ENCODE data around the gene AK4.
A peak's percentile ranks its signal among the peaks of the same experiment; 100 is the strongest.
"Not testable (repeated sequence)": the region's sequence is repeated elsewhere in the genome, so short reads cannot be mapped to it uniquely, and the experiment has no call there.

AK4 gene

DNA sequence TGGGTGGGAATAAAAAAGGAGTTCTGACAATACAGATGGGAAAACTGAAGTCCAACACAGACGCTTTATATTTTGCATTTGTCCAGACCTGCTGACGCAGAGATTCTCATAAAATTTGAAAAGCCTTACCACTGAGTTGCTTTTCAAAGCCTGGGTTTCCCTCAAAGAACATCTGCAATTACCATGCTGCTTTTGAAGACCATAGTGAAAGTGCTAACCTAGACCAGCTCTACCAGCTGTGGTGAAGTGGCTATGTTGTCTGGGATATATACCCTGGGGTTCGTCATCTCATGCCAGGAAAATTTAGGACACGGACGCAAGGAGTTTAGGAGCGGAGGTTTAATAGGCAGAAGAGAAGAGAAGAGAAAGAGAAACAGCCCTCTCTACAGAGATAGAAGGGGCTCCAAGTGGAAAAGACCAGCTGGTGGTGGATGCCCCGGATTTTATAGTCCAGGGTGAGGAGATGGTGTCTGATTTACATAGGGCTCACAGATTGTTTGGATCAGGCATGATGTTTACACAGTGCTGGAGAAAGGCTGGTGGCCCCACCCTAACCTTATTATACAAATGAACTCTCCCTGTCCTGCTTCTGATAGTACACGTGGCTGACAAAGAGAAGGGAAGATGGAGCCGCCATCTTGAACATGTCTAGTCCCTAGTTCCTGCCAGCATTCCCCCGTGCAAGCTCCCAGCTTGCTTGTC is 73.8 kb downstream of the AK4 start:
- no peak for DNase-seq

- DNase-seq: no peak
These were observed 74.4 kb downstream of the AK4 start for GRCh38 chr1:65222340-65222940.

- no peak for DNase-seq
These were observed 76.7 kb downstream of the AK4 start for GRCh38 chr1:65224681-65225091.

GRCh38 chr1:65225179-65225578 is 77.2 kb downstream of the AK4 start:
- no peak for DNase-seq

DNA sequence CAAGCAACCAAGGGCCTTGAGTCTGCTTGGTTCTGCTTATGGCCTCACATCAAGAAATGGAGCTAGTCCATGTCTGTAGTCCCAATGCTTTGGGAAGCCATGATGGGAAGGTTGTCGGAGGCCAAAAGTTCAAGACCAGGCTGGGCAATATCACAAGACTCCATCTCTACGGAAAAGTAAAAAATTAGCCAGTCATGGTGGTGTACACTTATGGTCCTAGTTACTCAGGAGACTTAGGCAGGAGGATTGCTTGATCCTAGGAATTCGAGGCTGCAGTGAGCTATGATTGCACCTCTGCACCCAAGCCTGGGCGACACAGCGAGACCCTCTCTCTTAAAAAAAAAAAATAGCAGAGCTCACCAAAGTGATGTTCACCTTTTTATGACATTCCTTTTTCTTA is 81.2 kb downstream of the AK4 start:
- DNase-seq: no peak

DNA sequence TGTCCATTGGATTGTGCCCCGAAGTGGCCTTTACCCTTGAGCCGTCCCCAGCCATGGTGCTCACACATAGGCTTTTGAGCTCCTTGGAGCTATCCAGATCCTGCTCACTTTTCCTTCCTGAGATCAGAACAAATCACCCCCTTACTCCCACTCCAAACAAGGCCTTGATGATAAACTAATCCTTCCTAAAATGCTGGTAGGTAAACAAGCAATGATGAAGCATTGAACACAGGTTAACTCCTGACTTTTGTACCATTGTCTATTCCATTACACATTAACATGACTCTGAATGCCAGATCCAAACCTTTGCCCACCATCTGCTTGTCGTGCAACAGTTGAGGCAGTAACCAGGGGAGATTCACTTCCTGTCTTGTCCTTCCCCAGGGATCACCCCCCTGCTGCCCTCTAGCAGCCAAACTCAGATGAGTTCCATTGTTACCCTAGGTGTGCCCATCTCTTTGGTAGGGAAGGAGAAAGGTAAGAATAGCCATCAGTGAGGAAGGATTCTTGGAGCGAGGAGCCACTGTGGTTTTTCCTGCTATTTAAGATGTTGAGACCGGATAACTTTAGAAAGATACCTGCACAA is 81.8 kb downstream of the AK4 start:
- DNase-seq: no peak

- DNase-seq: no peak
These were observed 82.9 kb downstream of the AK4 start for GRCh38 chr1:65230731-65231481.

- DNase-seq: no peak
These were observed 83.8 kb downstream of the AK4 start for GRCh38 chr1:65231718-65232330.

DNA sequence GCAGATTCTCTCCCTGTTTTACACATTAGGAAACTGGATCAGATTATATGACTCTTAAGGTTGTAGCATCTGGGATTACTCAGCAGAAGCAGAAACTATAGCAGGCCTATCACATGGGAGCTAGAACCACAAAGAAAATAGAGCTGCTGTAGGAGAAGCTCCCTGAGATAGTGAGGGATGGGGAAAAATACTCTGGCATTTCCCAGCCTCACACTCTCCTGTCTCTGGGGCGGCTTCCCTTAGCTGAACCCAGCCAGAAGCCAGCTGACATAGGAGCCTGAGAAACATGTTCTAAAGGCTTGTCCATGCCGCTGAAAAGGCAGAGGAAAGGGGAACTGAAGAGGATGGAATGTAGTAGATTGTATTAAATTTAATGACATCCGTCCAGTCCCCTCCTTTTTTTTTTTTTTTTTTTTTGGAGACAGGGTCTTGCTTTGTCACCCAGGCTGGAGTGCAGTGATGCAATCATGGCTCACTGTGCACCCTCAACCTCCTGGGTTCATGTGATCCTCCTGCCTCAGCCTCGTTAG is 84.5 kb downstream of the AK4 start:
- no peak for DNase-seq

- no peak for DNase-seq
These were observed 85.8 kb downstream of the AK4 start for GRCh38 chr1:65233782-65234181.

GRCh38 chr1:65235867-65236805 is 88.1 kb downstream of the AK4 start:
- no peak for DNase-seq

DNA sequence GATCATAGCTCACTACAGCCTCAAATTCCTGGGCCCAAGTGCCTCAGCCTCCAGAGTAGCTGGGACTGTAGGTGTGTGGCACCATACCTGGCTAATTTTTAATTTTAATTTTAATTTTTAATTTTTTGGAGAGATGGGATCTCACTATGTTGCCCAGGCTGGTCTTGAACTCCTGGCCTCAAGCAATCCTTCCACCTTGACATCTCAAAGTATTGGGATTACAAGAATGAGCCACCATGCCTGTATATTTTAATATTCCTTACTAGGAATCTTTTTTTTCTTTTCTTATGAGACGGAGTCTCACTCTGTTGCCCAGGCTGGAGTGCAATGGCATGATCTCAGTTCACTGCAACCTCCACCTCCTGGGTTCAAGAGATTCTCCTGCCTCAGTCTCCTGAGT is 89.1 kb downstream of the AK4 start:
- DNase-seq: not testable (repeated sequence)

GRCh38 chr1:65237503-65237902 is 89.5 kb downstream of the AK4 start:
- no peak for DNase-seq

GRCh38 chr1:65238010-65238409 is 90.0 kb downstream of the AK4 start:
- DNase-seq: no peak

GRCh38 chr1:65243491-65243890 is 95.5 kb downstream of the AK4 start:
- no peak for DNase-seq

DNA sequence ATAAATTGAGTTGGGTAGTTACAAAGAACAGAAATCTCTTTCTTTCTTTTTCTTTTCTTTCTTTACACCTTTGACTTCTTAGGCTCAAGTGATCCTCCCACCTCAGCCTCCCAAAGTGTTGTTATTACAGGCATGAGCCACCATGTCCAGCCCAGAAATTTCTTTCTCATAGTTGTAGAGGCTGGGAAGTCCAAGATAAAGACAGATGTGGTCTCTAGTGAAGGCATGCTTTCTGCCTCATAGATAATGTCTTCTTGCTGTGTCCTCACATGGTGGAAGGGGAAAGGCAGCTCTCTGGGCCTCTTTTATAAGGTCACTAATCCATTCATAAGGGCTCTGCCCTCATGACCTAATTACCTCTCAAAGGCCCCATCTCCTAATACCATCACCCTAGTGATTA is 97.3 kb downstream of the AK4 start:
- DNase-seq: no peak

DNA sequence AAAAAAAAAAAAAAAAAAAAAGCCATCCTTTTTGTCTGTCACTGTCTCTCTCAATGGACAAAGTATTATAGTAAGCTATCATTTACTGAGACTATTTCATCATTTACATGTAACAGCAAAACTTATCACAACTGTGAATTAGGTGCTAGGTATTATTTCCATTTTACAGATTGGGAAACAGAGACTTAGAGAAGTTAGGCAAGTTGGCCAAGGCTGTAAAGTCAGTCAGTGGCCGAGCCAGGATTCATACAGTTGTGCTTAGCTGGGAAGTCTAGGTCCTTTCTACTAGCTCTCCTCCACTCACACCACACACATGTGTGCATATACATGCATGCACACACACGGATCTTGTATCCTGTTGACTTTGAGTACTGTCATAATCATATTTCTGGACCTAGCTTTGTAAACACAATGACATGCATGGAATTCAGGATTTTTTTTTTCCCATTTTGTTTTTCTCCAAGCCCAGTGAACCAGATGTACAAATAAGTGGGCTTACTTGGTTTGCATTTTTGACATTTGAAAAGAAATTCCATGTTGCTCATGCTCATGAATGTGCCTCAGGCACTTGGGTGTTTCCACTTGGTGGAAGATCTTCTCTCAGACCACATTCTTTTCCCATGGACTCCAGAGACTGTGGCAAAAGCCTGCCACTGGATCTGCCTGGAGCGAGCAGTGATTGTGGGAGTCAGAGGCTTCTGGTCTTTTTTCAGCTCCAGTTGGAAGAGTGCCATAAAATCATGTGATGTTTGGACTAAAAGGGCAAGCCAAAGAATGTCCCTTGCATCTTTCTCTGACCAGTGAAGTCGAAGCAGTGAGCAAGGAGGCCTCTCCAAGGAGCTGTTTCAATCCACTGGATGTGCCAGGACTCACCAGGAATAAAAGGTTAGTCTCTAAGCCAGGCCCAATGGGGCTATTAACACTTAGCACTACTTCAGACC is 99.7 kb downstream of the AK4 start:
- DNase-seq: no peak

DNA sequence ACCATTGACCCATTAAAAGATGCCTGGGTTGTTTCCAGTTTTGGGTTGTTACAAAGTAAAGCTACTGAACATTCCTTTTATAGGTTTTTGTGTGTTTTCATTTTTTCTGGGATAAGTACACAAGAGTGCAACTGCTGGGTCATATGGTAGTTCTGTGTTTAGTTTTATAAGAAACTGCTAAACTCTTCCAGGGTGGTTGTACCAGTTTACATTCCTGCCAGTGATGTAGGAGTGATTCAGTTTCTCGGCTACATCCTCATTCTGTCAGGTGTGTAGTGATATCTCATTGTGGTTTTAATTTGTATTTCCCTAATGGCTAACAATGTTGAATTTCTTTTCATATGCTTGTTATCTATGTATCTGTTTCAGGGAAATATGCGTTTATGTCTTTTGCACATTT is 102.8 kb downstream of the AK4 start:
- DNase-seq: no peak

DNA sequence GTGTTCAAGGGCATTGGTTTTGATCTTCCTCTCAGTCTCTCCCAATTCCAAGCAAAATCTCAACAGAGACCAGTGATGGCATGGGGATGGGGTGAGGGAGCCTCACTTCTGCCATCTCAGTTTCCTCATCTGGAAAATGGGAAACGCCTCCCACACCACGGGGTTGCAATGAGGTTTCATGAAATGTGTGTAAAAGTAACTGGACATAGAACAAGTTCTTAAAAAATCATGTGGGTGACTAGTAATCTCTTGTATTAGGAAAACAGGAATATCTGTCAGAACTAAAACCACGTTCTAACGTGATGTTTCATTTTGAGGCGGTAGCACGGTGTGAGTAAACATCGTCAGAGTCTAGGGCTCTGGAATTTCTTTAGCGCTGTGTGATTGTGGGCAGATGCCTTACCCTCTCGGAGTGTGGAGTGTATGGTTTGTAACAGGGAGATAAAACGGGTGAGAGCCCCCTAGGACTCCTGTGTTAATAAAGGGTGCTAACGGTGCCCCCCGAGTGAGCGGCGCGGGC is 105.9 kb downstream of the AK4 start:
- DNase-seq: no peak

DNA sequence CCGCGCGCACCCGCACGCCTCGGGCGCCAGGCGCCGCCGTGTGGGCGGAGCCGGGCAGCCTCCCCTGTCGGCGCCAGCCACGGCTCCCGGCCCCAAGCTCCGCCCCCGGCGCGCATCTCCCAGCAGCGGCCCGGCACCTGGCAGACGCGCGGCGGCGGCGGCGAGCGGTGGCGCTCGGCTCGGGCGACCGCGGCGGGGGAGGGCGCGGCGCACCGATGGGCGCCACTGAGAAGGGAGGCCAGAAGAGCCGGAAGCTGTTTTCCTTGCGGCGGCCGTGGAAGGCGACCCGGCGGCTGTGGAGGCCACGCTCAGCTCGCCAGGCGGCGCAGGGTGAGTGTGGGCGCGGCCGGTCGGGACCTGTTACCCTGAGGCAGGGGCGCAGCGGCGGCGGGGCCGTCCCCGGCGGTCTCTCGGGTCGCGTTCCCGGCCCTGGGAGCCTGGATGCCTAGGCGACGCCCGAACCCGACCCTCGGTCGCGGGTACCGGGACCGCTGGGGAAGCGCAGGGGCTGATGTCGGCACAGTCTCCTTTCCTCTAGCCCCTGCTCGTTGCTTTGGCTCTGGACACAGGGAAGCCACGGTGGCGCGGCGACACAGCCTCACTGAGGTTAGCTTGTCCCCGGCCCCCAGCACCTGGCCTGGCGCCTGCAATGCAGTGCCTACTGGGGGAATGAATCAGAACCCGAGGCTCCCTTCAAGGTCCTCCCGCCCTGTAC is 106.5 kb downstream of the AK4 start:
- DNase-seq: peak; percentile 87 to 91
